ENCODE measurements around the gene PDZD2.

DNA sequence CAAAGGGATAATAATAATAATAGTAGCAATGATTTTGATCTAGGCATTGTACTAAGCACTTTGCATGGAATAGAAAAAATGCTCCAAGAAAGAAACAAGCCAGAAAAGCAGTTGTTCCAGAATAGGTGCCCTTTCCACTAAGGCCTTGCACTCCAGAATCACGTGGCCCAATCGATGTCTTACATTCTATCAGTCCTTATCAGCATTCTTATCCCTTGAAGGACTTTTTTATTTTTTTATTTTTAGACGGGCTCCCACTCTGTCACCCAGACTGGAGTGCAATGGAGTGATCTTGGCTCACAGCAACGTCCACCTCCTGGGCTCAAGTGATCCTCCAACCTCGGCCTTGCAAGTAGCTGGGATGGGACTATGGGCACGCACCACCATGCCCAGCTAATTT lies 36.5 kb downstream of the PDZD2 start:
- no peak for TF ChIP-seq POLR2A (IDR thresholded peaks at IDR 0.05)
- TF ChIP-seq, protein P1, sequence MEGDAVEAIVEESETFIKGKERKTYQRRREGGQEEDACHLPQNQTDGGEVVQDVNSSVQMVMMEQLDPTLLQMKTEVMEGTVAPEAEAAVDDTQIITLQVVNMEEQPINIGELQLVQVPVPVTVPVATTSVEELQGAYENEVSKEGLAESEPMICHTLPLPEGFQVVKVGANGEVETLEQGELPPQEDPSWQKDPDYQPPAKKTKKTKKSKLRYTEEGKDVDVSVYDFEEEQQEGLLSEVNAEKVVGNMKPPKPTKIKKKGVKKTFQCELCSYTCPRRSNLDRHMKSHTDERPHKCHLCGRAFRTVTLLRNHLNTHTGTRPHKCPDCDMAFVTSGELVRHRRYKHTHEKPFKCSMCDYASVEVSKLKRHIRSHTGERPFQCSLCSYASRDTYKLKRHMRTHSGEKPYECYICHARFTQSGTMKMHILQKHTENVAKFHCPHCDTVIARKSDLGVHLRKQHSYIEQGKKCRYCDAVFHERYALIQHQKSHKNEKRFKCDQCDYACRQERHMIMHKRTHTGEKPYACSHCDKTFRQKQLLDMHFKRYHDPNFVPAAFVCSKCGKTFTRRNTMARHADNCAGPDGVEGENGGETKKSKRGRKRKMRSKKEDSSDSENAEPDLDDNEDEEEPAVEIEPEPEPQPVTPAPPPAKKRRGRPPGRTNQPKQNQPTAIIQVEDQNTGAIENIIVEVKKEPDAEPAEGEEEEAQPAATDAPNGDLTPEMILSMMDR (IDR thresholded peaks at IDR 0.05) = no peak

All from testis (tissue), 2 donors.